ENCODE data around the gene CCK.

CCK gene

DNA sequence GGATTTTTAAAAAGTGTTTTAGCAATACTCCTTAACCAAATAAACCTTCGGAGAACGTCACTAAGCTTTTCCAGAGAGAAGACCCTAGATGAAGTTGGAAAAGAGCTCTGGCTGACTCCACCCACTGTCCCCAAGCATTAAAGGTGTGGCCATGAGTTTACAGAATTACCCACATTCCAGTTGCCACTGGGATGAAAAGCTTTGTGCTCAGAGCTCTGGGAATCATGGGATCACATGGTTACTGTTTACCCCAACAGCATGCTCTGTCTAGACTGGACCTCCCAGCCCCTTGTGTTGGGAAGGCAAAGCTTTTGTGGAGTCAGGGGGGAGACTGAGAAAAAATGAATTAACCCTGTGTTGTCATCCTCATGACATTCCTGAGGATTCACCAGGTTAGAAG, 55.3 kb downstream of the CCK start:
- no peak for DNase-seq (ENCODE audit: low read depth)
- TF ChIP-seq, protein P1, sequence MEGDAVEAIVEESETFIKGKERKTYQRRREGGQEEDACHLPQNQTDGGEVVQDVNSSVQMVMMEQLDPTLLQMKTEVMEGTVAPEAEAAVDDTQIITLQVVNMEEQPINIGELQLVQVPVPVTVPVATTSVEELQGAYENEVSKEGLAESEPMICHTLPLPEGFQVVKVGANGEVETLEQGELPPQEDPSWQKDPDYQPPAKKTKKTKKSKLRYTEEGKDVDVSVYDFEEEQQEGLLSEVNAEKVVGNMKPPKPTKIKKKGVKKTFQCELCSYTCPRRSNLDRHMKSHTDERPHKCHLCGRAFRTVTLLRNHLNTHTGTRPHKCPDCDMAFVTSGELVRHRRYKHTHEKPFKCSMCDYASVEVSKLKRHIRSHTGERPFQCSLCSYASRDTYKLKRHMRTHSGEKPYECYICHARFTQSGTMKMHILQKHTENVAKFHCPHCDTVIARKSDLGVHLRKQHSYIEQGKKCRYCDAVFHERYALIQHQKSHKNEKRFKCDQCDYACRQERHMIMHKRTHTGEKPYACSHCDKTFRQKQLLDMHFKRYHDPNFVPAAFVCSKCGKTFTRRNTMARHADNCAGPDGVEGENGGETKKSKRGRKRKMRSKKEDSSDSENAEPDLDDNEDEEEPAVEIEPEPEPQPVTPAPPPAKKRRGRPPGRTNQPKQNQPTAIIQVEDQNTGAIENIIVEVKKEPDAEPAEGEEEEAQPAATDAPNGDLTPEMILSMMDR (IDR thresholded peaks at IDR 0.05; ENCODE audit: insufficient read depth, low read depth, low read length, missing control alignments): no peak
- H3K4me3 ChIP-seq (ENCODE audit: low read length): no peak overlapping the region

DNA sequence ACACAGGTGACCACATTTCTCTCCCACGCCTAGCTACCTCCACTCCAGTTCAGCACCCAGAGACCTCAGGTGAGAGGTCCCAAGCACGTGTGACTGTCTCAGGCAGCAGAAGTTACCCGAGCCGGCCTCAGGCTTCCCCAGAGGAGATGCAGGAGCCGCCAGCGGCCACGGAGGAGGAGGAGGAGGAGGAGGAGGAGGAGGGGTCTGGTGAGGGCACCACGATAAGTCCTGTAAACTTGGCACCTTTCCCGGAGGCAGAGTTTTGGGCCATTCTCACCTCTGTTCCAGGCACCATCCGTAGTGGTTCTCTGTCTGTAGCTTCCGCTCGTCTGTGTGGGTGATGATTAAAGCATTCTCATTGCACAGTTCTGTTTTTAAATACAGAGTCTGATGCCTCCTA, 56.1 kb downstream of the CCK start:
- no peak overlapping the region for H3K4me3 ChIP-seq (ENCODE audit: low read length)
- TF ChIP-seq, protein P1 (IDR thresholded peaks at IDR 0.05; ENCODE audit: insufficient read depth, low read depth, low read length, missing control alignments): no peak
- no peak for DNase-seq (ENCODE audit: low read depth)
